GM19463 (cell line): ENCODE data around the gene ANO2.

Experiments used
- ATAC-seq: cut with Tn5 transposase; IDR thresholded peaks from one replicate; pipeline ENCODE4 v1.9.1; 2021; ENCODE audit warnings: mild to moderate bottlenecking, moderate library complexity; ENCODE audit not compliant: unreplicated experiment

The ANO2 gene

GRCh38 chr12:5631497-5631896 lies 313.6 kb downstream of the ANO2 start:
- no peak for ATAC-seq

GRCh38 chr12:5630726-5631125 lies 314.3 kb downstream of the ANO2 start:
- ATAC-seq = no peak

GRCh38 chr12:5628501-5628900 lies 316.6 kb downstream of the ANO2 start:
- no peak for ATAC-seq

GRCh38 chr12:5627053-5627630 lies 317.9 kb downstream of the ANO2 start:
- no peak for ATAC-seq

GRCh38 chr12:5626151-5626550 lies 318.9 kb downstream of the ANO2 start:
- ATAC-seq = no peak

- no peak for ATAC-seq
These were observed 320.4 kb downstream of the ANO2 start for GRCh38 chr12:5624486-5625272.

GRCh38 chr12:5623411-5623810 lies 321.6 kb downstream of the ANO2 start:
- ATAC-seq = no peak

GRCh38 chr12:5622280-5622679 lies 322.8 kb downstream of the ANO2 start:
- ATAC-seq = no peak

- ATAC-seq = no peak
These were observed 323.7 kb downstream of the ANO2 start for GRCh38 chr12:5621329-5621728.

GRCh38 chr12:5620896-5621295 lies 324.2 kb downstream of the ANO2 start:
- no peak for ATAC-seq

GRCh38 chr12:5619628-5620027 lies 325.4 kb downstream of the ANO2 start:
- ATAC-seq = no peak

- ATAC-seq = no peak
These were observed 328.2 kb downstream of the ANO2 start for GRCh38 chr12:5616854-5617253.

- ATAC-seq = no peak
These were observed 329.3 kb downstream of the ANO2 start for GRCh38 chr12:5615760-5616159.

GRCh38 chr12:5614256-5614655 lies 330.8 kb downstream of the ANO2 start:
- no peak for ATAC-seq

- no peak for ATAC-seq
These were observed 332.3 kb downstream of the ANO2 start for GRCh38 chr12:5612556-5613410.

- no peak for ATAC-seq
These were observed 333.9 kb downstream of the ANO2 start for GRCh38 chr12:5611162-5611561.

GRCh38 chr12:5599378-5599777 lies 345.7 kb downstream of the ANO2 start:
- no peak for ATAC-seq

- ATAC-seq = no peak
These were observed 351.1 kb downstream of the ANO2 start for GRCh38 chr12:5593998-5594397.

- no peak for ATAC-seq
These were observed 352.0 kb downstream of the ANO2 start for GRCh38 chr12:5593086-5593485.

GRCh38 chr12:5592310-5592709 lies 352.7 kb downstream of the ANO2 start:
- ATAC-seq = no peak

- ATAC-seq = no peak
These were observed 354.7 kb downstream of the ANO2 start for GRCh38 chr12:5590316-5590715.

GRCh38 chr12:5589054-5589453 lies 356.0 kb downstream of the ANO2 start:
- ATAC-seq = no peak
